ENCODE results near the gene TMEM239. TPM values are rescaled to one million over a fixed set of nuclear protein-coding genes. Genes with fewer than 3 reads are reported as not detected.
"Not testable (repeated sequence)": the region's sequence is repeated elsewhere in the genome, so short reads cannot be mapped to it uniquely, and the experiment has no call there.

Gene TMEM239
- total RNA-seq, 1 experiment from 2014 or later: not detected

DNA sequence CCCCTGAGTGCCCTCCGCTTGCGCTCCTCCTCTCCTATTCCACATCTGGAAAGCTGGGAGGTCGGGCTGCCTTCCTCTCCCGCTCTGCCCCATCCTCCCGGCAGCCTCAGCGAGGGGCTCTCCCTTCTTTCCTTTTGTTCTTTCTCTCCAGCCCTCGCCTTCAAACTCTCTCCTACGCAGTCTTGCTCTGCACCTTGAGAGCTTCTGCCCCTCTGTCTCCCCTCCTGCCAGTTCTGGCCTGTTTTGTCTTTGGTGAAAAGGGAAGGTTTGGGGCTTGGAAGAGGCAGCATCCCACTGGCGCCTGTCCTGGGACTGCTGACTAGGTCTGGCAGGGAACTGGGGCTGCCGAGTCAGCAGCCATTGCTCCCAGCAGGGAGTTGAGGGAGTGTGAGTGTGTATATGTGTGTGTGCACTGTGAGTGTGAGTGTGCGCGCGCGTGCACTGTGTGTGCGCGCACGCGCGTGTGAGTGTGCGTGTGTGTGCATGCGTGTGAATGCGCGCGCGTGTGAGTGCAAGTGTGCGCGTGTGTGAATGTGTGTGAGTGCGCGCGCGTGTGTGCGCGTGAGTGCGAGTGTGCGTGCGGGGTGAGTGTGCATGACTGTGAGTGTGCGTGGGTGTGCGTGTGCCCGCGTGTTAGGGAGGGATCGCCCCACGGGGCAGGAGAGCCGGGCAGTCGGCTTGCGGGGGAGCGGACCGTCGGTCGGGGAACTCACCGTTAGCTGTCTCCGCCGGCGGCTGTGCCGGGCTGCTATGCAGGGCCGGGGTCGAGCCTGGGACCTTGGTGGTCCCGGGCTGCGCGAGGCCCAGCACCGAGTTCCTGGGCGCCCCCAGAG is 16.3 kb upstream of the TMEM239 start:
- no peak for DNase-seq (ENCODE audit: low read depth)

DNA sequence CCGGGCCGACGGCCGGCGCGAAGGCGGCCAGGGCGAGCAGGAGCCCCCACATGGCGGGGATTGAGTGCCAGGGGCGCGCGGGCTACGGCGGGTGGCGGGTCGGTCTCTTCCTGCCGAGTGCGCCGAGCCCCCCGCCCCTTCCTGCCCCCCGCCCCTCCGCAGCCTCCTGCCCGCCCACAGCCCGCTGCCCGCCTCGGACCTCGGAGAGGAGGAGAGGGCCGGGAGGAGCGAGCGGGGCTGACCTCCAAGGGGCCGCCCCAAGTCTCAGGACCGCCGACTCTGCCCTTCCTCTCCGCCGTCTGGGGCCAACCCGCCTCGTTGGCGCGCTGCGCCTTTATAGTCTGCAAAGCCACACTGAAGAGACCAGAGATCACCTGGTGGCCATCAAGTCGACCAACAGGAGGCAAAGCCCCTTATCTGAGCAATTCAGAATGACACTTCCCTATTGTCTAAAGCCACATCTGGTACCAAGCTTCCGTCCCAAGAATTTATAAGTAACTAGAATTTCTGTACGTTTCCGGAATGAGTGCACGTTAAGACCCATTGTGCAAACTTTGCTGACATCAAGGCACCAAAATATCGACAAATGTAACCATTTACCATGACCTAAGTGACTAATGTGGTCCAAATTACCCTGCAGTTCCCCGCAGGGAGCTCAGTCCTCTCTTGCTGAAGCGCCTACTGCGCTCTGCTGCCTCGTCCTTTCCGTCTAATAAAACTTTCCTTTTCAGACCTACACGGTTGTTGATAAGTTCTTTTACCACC is 15.5 kb upstream of the TMEM239 start, which contains the start of gene CPXM1:
TSS of gene CPXM1 (minus strand) at position 107 of the 765 bp plus-strand sequence. CDS start at position 52, 55 bp downstream.
- DNase-seq (ENCODE audit: low read depth): no peak

DNA sequence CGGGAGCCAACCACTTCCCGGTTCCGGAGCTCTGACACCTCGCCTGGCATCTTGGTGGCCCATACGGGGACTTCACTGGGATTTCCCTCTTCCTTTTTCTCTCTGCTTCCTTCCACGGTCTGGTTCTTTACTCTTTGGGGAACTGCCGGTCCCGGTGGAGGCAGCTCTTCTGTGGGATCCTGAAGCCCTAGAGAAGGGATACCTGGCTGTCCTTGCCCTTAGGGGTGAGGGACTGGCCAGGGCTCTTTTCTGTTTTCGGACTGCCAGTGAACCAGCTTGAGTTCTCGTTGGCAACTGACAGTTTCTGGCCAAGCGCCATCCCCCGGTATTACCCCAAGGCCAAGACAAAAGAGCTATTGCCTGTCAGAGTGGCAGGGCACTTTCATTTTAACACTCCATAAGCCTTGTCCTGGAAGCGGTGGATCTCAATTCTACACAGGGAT is 14.9 kb upstream of the TMEM239 start:
- peak; percentile 33 for DNase-seq (ENCODE audit: low read depth)

- no peak for DNase-seq (ENCODE audit: low read depth)
Measured at GRCh38 chr20:2804041-2804828, 11.9 kb upstream of the TMEM239 start.

DNA sequence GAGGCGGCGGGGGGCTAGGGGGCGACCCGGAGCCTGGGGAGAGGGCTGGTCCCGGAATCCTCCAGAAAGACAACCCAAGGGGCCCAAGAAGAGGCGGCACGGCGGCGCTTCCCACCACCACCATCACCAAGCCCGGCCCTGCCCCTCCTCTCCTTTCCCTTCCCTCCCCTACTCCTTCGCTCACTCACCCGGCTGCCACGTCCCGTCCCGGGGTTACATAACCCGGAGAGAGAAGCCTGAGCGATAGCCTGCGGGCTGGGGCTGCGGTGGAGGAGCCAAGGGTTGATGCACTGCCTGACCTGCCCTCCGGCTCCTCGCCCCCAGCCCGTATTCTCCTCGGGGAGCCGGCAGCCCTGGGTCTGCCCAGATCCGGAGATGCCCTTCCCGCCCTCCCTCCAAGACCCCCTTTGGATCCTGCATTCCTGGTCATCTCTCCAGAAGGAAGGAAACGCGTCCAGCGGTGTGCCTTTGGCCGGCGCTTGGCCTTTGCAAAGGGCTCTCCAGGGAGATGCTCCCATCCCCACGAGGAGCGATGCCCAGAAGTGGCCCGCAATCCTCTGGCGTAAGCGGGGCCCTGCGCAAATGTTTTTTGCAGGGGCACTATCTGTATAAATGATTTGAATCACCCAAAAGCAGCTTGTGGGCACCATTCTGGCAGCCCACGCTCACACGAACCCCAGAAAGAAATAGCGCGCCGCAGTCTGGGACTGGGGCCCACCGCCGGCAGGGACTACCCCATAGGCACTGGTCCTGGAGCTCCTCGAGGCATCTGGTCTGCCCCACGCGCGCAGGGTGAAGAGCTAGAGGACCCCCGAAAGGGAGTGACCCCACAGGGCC is 11.1 kb upstream of the TMEM239 start:
- no peak for DNase-seq (ENCODE audit: low read depth)

GRCh38 chr20:2805689-2806350 is 10.3 kb upstream of the TMEM239 start:
- no peak for DNase-seq (ENCODE audit: low read depth)

- no peak for DNase-seq (ENCODE audit: low read depth)
Measured at GRCh38 chr20:2806351-2806701, 9.8 kb upstream of the TMEM239 start.

DNA sequence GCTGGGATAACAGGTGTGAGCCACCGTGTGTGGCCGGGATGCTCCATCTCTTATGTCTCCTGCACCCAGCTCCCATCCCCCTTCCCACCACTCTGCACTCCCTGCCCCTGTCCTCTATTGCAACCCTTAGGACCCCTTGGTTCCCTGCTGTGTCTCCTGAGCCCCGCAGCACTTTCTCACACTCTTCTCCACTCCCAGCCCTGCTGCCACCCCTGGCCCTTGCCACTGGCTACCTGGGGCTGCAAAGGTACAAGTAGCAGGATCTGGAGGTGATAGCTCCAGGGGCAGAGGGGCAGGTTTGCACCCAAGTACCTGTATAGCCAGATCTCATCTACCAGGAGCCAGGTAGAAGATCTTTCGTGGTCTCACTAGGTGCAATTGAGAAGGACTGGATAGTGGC is 9.1 kb upstream of the TMEM239 start:
- DNase-seq (ENCODE audit: low read depth): no peak

DNA sequence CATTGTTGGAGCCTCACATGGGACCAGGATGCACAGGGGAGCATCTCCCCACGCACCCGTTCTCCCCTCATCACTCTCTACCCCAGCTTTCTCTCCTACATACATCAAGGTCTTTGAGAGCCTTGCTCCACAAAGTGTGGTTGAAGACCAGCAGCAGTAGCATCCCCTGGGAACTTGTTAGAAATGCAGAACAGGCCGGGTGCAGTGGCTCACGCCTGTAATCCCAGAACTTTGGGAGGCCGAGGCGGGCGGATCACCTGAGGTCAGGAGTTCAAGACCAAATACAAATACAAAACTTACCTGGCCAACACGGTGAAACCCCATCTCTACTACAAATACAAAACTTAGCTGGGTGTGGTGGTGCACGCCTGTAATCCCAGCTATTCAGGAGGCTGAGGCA is 8.2 kb upstream of the TMEM239 start:
- DNase-seq (ENCODE audit: low read depth): not testable (repeated sequence)

DNA sequence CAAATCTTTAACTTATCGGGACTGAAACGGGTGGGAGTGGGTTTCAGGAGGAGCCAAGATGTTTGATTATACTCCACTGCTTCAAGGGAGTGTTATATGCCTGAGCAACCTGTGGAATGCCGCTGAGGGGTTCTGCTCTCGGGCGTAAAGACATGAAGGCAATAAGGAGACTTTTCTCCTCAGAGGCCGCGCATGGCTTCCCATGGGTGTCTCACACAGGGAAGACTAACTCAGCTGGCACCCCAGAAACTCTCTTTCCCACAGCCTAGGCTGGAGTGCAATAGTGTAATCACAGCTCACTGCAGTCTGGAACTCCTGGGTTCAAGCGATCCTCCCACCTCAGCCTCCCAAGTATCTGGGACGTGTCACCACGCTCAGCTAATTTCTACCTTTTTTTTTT is 6.5 kb upstream of the TMEM239 start:
- DNase-seq (ENCODE audit: low read depth): no peak

- no peak for DNase-seq (ENCODE audit: low read depth)
Measured at GRCh38 chr20:2812189-2812588, 4.0 kb upstream of the TMEM239 start.

GRCh38 chr20:2814076-2814475 is 2.1 kb upstream of the TMEM239 start:
- peak; percentile 47 for DNase-seq (ENCODE audit: low read depth)

- DNase-seq (ENCODE audit: low read depth): peak; percentile 99
Measured at GRCh38 chr20:2814587-2815051, 1.5 kb upstream of the TMEM239 start, which contains the start of gene C20orf141. C20orf141 (plus strand) TSS chr20:2814987; CDS start chr20:2815185, 198 bp downstream.

DNA sequence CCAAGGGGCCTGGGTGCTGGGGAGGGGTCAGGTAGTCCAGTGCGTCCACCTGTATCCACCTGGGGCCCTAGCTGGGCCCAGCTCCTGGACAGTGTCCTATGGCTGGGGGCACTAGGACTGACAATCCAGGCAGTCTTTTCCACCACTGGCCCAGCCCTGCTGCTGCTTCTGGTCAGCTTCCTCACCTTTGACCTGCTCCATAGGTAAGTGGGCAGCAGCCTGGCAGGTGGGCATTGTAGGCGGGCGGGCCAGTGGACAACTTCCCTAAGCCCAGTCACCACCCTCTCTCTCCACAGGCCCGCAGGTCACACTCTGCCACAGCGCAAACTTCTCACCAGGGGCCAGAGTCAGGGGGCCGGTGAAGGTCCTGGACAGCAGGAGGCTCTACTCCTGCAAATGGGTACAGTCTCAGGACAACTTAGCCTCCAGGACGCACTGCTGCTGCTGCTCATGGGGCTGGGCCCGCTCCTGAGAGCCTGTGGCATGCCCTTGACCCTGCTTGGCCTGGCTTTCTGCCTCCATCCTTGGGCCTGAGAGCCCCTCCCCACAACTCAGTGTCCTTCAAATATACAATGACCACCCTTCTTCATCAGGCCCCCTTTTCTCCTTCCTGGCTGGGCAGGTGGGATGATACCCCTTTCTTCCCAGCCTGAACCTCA is 793 bp upstream of the TMEM239 start:
- DNase-seq (ENCODE audit: low read depth): no peak

GRCh38 chr20:2816583-2817340 is 598 bp downstream of the TMEM239 start:
- DNase-seq (ENCODE audit: low read depth): no peak

GRCh38 chr20:2817341-2817726 is 1.2 kb downstream of the TMEM239 start:
- no peak for DNase-seq (ENCODE audit: low read depth)

- no peak for DNase-seq (ENCODE audit: low read depth)
Measured at GRCh38 chr20:2817891-2818595, 1.9 kb downstream of the TMEM239 start.

GRCh38 chr20:2820084-2820895 is 4.1 kb downstream of the TMEM239 start:
- DNase-seq (ENCODE audit: low read depth): peak; percentile 40
